Middle frontal gyrus (tissue), 1 donor: ENCODE results near the gene MYO16.
"Not testable (repeated sequence)": the region's sequence is repeated elsewhere in the genome, so short reads cannot be mapped to it uniquely, and the experiment has no call there.

Experiments
- DNase-seq: peaks from one replicate; pipeline ENCODE4 v3.0.0-alpha.2; 2015; ENCODE audit warnings: low spot score; ENCODE audit errors: extremely low spot score

Gene MYO16

DNA sequence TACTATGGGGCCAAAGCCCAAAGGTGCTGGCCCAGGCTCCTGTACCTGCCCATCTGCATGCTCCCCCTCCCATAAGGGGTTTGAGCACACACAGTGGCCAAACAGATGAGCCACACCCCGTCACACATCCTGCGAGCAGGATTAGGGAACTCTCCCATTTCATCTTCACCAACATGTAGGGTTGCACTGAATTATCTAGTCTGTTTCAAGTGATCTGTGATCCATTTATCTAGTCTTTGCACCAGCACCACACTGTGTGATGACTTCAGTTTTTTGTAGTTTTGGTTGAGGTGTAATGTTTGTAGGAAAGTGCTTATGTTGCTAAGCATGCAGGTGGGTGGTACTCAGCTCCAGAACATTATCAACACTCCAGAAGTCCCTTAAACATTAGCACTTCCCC, 249.3 kb downstream of the MYO16 start:
- DNase-seq: no peak

- DNase-seq: no peak
Observed at GRCh38 chr13:108889324-108889984, 260.0 kb downstream of the MYO16 start.

GRCh38 chr13:108895220-108895704, 265.9 kb downstream of the MYO16 start:
- peak; percentile 34 for DNase-seq

DNA sequence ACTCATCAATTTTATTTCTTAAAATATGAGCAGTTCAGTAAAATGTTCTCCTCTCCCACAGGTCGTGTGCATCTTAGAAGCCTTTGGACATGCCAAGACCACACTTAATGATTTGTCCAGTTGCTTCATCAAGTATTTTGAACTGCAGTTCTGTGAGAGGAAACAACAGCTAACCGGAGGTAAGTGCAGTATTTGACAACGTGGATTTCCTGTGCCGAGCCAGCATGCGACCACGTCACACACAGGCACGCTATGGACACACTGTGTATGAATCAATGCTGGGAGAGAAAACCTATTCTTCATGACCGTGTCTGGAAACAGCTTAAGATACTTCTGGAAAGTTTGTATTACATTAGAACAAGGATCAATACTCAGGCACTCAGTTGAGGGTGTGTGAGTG, 268.5 kb downstream of the MYO16 start:
- DNase-seq: no peak

- DNase-seq: no peak
Observed at GRCh38 chr13:108902405-108903155, 273.2 kb downstream of the MYO16 start.

DNA sequence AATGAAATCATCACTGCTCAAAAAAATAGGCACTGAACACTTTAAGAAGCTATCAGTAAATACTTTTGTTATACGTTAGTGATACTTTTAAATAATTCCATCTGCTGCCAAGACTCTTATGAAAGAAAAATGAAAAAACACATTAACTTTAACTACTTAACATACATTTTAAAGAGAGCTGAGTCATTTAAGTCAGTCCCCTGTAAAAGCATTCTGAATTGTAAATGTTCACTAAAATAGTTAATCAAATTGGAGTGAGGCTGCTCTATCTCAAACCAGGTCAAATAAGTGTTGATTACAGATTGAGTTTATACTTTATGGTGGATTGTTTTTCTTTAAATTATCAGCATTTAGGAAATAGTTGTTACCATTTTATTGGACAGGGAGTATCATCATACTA, 274.2 kb downstream of the MYO16 start:
- no peak for DNase-seq

GRCh38 chr13:108911807-108912206, 282.4 kb downstream of the MYO16 start:
- DNase-seq: no peak

DNA sequence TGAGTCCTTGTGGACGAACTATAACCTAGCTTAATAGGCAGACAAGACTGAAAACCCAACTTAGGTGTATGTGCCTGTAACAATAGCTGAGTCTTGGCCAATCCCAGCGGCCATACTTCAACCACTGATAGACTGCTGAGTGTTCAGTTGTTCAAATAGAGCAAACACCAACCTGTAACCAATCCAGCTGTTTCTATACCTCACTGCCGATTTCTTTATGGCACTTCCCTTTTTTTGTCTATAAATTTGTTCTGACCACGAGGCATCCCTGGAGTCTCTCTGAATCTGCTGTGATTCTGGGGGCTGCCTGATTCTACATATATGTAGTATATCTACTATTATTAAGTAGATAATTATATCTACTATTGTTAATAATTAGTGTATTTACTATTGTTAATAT, 284.3 kb downstream of the MYO16 start:
- not testable (repeated sequence) for DNase-seq

- peak; percentile 26 for DNase-seq
Observed at GRCh38 chr13:108915095-108915633, 285.8 kb downstream of the MYO16 start.

DNA sequence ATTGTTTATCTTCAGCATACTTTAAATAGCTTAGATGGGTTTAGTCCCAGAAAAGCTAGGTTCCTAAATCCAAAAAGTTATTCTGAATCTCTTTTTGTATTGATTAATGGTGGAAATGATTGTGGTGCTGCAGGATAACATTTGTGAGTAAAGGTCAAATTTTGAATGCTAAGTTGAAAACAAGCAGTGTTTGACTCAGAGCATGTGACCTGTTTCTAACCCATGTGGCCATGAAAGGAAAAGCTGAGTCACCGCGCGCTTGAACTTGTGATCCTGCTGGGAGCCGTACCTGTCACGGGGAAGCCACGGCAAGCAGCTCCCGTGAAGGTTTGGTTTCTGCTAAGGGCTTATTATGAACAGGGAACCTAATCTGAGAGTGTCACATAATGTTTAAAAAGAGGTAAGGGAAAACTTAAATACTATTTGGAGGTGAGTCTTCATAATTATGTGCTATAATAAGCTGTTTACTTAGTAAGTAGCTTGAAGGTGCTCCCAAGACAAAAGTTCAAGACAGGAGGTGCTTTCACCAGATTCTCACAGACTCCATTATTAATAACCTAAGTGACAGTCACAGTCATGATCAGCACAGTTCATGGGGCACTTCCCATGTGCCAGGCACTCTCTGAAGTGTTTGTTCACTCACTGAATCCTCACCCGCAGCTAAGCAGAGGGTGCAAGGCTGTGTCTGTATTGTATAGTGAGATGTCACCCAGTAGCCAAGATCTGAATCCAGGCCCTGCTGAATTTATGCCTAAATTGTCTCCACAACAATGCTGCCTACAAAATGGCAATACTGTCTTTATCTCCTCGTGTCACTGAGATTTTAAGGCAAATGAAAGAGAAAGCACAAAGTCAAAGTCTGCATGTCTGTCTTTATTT, 286.5 kb downstream of the MYO16 start:
- DNase-seq: no peak

- DNase-seq: no peak
Observed at GRCh38 chr13:108917581-108917980, 288.2 kb downstream of the MYO16 start.

- DNase-seq: no peak
Observed at GRCh38 chr13:108919036-108919907, 289.9 kb downstream of the MYO16 start.

DNA sequence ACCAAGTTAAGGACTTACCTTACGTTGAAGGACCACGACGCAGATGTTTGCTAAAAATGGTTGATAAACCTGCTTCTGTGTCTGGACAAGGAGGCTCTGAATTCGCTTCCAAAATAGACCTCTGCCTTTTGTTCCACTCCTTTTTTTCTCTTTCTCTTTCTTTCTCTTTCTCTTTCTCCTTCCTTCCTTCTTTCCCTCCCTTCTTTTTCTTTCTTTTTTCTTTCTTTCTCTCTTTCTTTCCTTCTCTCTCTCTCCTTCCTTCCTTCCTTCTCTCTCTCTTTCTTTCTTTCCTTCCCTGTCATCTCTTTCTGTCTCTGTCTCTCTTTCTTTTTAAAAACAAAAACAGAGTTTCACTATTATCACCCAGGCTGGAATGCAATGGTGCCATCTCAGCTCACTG, 290.7 kb downstream of the MYO16 start:
- DNase-seq: no peak

- no peak for DNase-seq
Observed at GRCh38 chr13:108921238-108921637, 291.8 kb downstream of the MYO16 start.

DNA sequence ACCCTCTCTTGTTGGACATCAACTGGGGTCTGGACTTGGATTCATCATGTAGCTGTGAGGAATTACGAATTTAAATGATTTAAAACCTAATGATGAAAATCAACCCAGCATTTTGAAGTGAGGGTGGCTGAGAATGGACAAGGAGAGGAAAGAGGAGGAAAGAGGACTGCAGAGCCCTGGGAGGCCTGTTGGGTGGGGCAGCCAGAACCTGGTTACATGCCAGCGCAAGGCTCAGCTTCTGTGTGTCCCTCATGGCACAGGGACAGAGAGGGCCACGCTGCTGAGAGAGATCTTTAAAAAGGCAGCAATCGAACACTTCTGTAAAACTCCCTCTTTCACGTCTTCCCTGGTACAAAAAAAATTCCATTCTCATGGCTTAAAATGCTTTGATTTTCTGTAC, 292.7 kb downstream of the MYO16 start:
- DNase-seq: no peak

DNA sequence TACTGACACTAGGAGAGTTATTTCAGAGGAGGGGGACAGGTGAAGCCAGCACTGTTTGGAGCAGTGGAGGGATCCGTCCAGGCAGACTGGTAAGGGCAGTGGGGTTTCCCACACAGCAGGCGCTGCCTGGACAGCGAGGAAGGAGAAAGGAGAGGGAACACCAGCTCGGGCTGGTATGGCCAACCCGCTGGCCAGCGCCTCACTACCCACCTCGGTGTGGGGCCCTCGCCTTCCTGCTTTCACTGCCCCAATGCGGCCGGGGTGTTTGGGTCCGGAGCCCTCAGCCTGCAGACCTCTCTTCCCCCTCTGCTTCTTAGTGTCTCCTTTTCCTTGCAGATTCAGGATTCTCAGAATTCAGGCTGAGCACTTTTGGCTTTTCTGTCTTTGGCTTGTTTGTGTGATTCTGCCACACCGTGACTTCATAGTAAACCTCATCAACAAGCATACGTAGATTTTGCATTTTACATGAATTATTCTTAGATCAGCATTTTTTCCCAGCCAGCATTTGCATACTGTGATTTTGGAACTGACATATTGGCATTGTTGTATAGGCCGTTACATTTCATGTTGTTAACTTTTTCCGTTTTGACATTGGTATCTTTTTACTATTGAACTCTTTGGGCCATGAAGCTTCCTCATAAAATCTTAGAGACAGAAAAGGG, 294.1 kb downstream of the MYO16 start:
- no peak for DNase-seq

DNA sequence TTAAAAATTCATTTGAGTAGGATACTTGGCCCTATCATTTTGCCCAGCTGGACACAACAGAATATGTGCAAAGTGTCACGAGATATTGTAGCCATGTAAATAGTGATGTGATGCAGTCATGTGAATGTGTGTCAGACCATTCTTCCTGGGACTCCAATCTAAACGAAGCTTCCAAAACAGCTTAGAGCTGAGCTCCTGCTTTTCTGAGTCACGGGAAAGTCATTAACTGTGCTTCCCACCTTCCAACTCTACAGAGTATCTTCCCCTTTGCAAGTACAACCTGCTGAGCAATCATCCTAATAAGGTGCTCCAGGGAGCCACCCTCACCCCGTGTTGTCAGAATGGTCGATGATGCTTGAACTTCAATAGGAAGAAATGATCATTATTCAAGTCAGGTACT, 294.7 kb downstream of the MYO16 start:
- DNase-seq: no peak

DNA sequence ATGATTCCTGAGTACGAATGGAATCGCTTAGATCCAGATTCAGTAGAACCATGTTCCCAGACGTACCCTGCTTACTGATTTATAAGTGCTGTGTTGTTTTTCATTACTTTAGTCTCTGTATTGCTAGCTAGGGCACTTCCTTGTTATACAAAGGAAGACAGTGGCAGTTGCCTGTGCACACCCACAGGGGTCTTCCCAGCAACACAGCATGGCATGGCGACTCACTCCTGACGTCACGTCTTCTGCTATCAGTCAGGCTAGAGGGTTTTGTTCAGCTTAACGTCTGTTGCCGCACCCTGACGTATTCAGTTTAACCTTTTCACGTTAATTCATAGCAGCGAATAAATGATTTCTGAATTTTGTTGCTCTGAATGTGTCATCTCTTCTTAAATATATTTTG, 295.1 kb downstream of the MYO16 start:
- DNase-seq: no peak

GRCh38 chr13:108925070-108925469, 295.7 kb downstream of the MYO16 start:
- no peak for DNase-seq

DNA sequence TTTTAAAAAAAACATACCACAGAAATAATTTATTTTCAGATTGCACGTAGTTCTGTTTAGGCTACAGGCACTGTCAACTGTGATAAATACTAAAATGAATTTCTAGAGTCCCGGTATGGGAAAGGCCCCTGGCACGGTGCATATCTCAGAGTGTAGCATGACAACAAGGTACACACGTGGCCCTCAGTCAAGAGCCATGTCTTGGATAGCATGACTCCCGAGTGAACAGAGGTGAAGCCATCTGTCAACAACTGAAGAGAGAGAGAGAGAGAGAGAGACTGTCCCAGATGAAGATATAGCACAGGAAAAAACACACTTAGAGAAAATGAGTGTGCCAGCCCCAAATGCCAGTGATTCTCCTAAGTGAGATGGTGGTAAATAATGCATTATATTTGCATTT, 297.5 kb downstream of the MYO16 start:
- no peak for DNase-seq
